ENCODE data around the gene ONECUT3.
A peak's percentile ranks its signal among the peaks of the same experiment; 100 is the strongest.

ONECUT3 gene

DNA sequence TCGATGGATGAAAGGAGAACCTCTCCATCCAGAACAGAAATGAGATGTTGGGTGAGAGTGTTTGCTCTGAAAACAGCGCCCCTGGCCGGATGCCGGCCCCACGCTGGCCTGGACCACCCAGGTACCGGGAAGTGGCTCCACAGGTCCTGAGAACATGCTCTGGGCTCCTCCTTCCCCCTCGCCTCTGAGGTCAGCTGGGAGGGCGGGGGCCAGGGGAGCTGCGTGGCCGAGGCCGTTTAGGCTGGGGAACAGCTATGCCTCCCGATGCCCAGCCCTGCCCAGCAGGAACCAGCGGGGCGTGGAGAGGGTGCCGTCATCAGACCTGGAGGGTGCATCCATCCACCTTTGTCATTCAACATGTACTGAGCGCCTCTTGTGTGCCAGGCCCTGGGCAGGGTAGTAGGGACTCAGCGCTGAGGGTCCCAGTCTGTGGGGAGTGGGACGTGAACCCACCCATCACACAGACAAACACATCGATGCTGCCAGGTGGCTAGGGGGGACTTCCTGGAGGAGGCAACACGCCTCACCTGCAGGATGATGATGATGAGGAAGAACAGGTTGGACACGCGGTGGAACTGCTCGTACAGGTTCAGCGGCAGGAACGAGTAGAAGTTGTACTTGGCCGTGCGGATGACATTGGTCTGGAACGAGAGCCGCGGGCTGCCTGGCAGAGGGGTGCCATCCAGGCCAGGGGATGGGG, 54.5 kb downstream of the ONECUT3 start:
- Histone ChIP-seq H2AFZ (ENCODE audit: low read depth, low read length) (no peak overlapping the region), H3K27me3 (ENCODE audit: insufficient read depth, low read length) (no peaks in the 10 kb centered on the region), H3K9me3 (ENCODE audit: low read length) (no peaks in the 10 kb centered on the region), H3K4me3 (ENCODE audit: low read length) (no peak overlapping the region), H3K36me3 (ENCODE audit: insufficient read depth, low read length) (no peaks in the 10 kb centered on the region), H3K4me1 (ENCODE audit: insufficient read depth, low read length) (peaks cover 3% of the 10 kb centered on the region)

- Histone ChIP-seq H3K36me3 (ENCODE audit: insufficient read depth, low read length) (no peaks in the 10 kb centered on the region), H3K4me3 (ENCODE audit: low read length) (no peak overlapping the region), H3K4me1 (ENCODE audit: insufficient read depth, low read length) (peaks cover 8% of the 10 kb centered on the region), H3K9me3 (ENCODE audit: low read length) (no peaks in the 10 kb centered on the region), H3K27me3 (ENCODE audit: insufficient read depth, low read length) (no peaks in the 10 kb centered on the region), H2AFZ (ENCODE audit: low read depth, low read length) (no peak overlapping the region)
These were observed 55.1 kb downstream of the ONECUT3 start for GRCh38 chr19:1808395-1808731.

- Histone ChIP-seq H3K4me3 (ENCODE audit: low read length) (no peak overlapping the region), H2AFZ (ENCODE audit: low read depth, low read length) (no peak overlapping the region), H3K27me3 (ENCODE audit: insufficient read depth, low read length) (no peaks in the 10 kb centered on the region), H3K36me3 (ENCODE audit: insufficient read depth, low read length) (no peaks in the 10 kb centered on the region), H3K9me3 (ENCODE audit: low read length) (no peaks in the 10 kb centered on the region), H3K4me1 (ENCODE audit: insufficient read depth, low read length) (peaks cover 11% of the 10 kb centered on the region)
These were observed 56.4 kb downstream of the ONECUT3 start for GRCh38 chr19:1809678-1810077.

DNA sequence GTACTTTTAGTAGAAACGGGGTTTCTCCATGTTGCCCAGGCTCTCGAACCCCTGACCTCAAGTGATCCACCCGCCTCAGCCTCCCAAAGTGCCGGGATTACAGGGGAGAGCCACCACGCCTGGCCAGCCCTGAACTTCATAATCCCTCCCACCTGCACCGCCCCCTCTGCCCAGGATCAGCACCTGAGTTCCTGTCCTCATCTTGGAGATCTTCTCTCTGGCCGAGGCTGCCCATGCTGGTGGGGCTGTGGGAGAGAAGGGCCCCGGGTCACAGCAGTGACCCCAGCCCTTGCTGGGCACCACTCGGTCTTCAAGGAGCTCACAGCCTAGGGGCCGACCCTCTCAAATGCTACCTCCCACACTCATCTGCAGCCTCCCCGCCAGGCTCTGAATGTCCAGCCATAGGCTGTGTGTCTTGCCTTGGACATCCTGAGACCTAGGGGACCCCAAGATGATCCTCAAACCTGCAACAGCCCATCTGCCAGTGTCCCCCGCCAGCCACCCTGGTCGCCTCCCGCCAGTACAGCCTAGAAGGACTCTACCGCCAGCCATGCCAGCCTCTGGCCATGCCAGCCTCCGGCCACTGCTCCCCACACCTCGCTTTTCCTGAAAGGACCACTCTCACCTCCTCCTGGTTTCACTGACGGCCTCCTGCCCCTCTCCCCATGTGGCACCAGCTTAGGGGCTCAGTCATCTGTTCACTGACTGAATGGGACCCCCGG, 57.3 kb downstream of the ONECUT3 start:
- no peaks in the 10 kb centered on the region for H3K36me3 ChIP-seq (ENCODE audit: insufficient read depth, low read length)
- no peaks in the 10 kb centered on the region for H3K9me3 ChIP-seq (ENCODE audit: low read length)
- H3K27me3 ChIP-seq (ENCODE audit: insufficient read depth, low read length): no peaks in the 10 kb centered on the region
- H3K4me1 ChIP-seq (ENCODE audit: insufficient read depth, low read length): peaks cover 11% of the 10 kb centered on the region
- no peak overlapping the region for H2AFZ ChIP-seq (ENCODE audit: low read depth, low read length)
- H3K4me3 ChIP-seq (ENCODE audit: low read length): no peak overlapping the region

GRCh38 chr19:1811472-1811894, 58.2 kb downstream of the ONECUT3 start:
- no peak overlapping the region for H3K4me3 ChIP-seq (ENCODE audit: low read length)
- H3K9me3 ChIP-seq (ENCODE audit: low read length): no peaks in the 10 kb centered on the region

GRCh38 chr19:1811942-1812425, 58.7 kb downstream of the ONECUT3 start, which contains the start of gene ATP8B3:
Gene ATP8B3 (minus strand): TSS chr19:1812276. CDS start chr19:1811736, 540 bp downstream.
- Histone ChIP-seq H3K36me3 (ENCODE audit: insufficient read depth, low read length) (peaks cover 12% of the 10 kb centered on the region), H3K27me3 (ENCODE audit: insufficient read depth, low read length) (no peaks in the 10 kb centered on the region), H3K4me3 (ENCODE audit: low read length) (peak within 1 kb of the TSS; percentile 55), H3K4me1 (ENCODE audit: insufficient read depth, low read length) (peaks cover 11% of the 10 kb centered on the region), H2AFZ (ENCODE audit: low read depth, low read length) (peak within 1 kb of the TSS; percentile 7), H3K9me3 (ENCODE audit: low read length) (no peaks in the 10 kb centered on the region)

More at GRCh38 chr19:1811472-1811894, 58.2 kb downstream of the ONECUT3 start:
- no peaks in the 10 kb centered on the region for H3K27me3 ChIP-seq (ENCODE audit: insufficient read depth, low read length)
- H3K4me1 ChIP-seq (ENCODE audit: insufficient read depth, low read length): peaks cover 11% of the 10 kb centered on the region
- no peak overlapping the region for H2AFZ ChIP-seq (ENCODE audit: low read depth, low read length)
- peaks cover 7% of the 10 kb centered on the region for H3K36me3 ChIP-seq (ENCODE audit: insufficient read depth, low read length)

- Histone ChIP-seq H2AFZ (ENCODE audit: low read depth, low read length) (peak overlapping the region; percentile 7), H3K9me3 (ENCODE audit: low read length) (no peaks in the 10 kb centered on the region), H3K4me3 (ENCODE audit: low read length) (peak overlapping the region; percentile 55), H3K27me3 (ENCODE audit: insufficient read depth, low read length) (no peaks in the 10 kb centered on the region), H3K4me1 (ENCODE audit: insufficient read depth, low read length) (peaks cover 11% of the 10 kb centered on the region), H3K36me3 (ENCODE audit: insufficient read depth, low read length) (peaks cover 17% of the 10 kb centered on the region)
These were observed 59.3 kb downstream of the ONECUT3 start for GRCh38 chr19:1812426-1813191.

DNA sequence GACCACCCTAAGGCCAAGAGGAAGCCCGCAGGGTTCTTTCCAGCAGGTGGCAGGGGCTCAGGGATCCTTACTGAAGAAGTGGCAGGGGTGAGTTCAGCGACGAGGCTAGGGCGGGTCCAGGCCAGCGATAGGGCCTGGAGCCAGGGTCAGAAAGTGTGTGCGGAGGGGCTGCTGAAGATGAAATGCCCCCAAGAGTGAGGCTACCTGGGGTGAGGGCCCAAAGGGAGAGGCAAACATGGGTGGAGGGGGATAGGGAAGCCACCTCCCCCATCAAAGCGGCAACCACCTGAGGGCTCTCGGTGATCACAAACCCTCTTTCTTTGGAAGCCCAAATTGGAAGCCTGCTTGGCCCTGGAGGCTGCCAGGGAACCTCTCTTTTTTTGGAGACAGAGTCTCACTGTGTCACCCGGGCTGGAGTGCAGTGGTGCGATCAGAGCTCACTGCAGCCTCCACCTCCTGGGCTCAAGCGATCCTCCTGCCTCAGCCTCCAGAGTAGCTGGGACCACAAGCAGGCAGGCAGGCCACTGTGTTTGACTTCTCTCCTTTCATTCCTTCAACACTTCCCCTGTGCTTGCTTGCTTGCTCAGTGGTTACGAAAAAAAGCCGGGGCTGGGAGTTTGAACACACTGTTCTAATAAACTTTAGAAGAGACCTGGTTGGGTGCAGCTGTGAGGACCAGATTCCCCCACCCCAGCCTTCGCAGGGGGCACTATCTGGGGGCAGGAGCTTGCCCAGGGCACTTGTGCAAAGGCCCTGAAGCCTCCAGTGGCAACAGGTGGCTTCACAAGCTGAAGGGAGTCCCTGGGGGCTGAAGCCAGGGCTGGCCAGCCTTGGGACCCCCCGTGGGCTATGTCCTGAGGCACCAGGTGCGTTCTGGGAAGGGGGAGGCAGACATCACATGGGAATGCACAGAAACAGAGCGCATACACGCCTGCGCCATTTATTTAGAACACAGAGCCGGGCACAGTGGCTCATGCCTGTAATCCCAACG, 60.2 kb downstream of the ONECUT3 start:
- Histone ChIP-seq H3K4me1 (ENCODE audit: insufficient read depth, low read length) (peaks cover 11% of the 10 kb centered on the region), H3K9me3 (ENCODE audit: low read length) (no peaks in the 10 kb centered on the region), H3K36me3 (ENCODE audit: insufficient read depth, low read length) (peaks cover 25% of the 10 kb centered on the region), H3K4me3 (ENCODE audit: low read length) (peak overlapping the region; percentile 55), H2AFZ (ENCODE audit: low read depth, low read length) (peak overlapping the region; percentile 7), H3K27me3 (ENCODE audit: insufficient read depth, low read length) (no peaks in the 10 kb centered on the region)

GRCh38 chr19:1814391-1814790, 61.1 kb downstream of the ONECUT3 start:
- Histone ChIP-seq H3K4me3 (ENCODE audit: low read length) (no peak overlapping the region), H3K9me3 (ENCODE audit: low read length) (no peaks in the 10 kb centered on the region), H2AFZ (ENCODE audit: low read depth, low read length) (no peak overlapping the region), H3K36me3 (ENCODE audit: insufficient read depth, low read length) (peaks cover 30% of the 10 kb centered on the region), H3K27me3 (ENCODE audit: insufficient read depth, low read length) (no peaks in the 10 kb centered on the region), H3K4me1 (ENCODE audit: insufficient read depth, low read length) (peaks cover 11% of the 10 kb centered on the region)

GRCh38 chr19:1814833-1815604, 61.7 kb downstream of the ONECUT3 start:
- Histone ChIP-seq H3K4me1 (ENCODE audit: insufficient read depth, low read length) (peaks cover 11% of the 10 kb centered on the region), H3K27me3 (ENCODE audit: insufficient read depth, low read length) (no peaks in the 10 kb centered on the region), H2AFZ (ENCODE audit: low read depth, low read length) (no peak overlapping the region), H3K9me3 (ENCODE audit: low read length) (no peaks in the 10 kb centered on the region), H3K4me3 (ENCODE audit: low read length) (no peak overlapping the region), H3K36me3 (ENCODE audit: insufficient read depth, low read length) (peaks cover 33% of the 10 kb centered on the region)

DNA sequence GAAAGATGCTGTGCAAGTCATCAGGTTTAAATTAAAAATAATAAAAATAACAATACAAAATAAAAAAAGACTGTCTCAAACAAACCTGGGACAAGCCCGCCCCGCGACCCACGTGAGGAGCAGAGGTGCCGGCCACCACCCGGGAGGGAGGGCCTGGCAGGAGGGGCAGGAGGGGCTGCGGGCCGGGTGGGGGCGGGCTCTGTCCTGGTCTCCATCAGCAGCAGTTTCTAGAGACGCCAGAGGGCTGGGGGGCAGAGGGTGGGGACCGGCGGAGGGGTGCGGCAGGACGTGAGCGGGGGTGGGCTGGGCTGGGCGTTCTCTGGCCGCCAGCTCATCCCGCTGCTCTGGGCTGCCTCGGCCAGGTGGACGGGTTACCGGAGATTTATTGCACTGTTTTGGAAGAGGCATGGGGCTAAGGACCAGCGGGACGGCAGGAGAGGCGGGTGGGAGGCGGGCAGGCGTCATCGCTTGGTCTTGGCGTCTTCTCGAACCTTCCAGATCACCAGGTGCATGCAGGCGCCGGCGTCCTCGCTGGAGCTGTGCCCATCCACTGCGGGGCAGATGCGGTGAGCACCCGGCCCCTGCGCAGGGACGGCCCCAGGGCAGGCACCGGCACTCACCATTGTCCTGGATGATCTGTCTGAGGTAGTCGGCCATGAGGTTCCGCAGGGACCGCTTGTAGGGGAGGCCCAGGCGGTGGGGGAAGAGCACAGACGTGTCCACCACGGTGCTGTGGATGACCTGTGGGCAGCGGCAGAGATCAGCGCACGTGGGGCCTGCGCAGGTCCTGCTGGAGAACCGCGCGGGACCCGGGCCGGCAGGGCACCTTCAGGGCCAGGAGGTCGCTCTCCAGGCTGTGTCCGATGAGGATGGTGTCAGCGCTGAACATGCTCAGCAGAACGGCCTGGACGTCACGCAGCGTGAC, 62.6 kb downstream of the ONECUT3 start:
- Histone ChIP-seq H3K36me3 (ENCODE audit: insufficient read depth, low read length) (peaks cover 39% of the 10 kb centered on the region), H3K9me3 (ENCODE audit: low read length) (no peaks in the 10 kb centered on the region), H3K4me3 (ENCODE audit: low read length) (no peak overlapping the region), H3K4me1 (ENCODE audit: insufficient read depth, low read length) (peaks cover 11% of the 10 kb centered on the region), H2AFZ (ENCODE audit: low read depth, low read length) (no peak overlapping the region), H3K27me3 (ENCODE audit: insufficient read depth, low read length) (no peaks in the 10 kb centered on the region)

Data from neuron (in vitro differentiated cells).